Kidney capillary endothelial cell (primary cell): Measurements from ENCODE around the gene TSC22D1.
A peak's percentile ranks its signal among the peaks of the same experiment; 100 is the strongest.

ENCODE experiments used
- DNase-seq: peaks from one replicate; pipeline ENCODE4 v3.0.0-alpha.2; 2018; ENCODE audit warnings: low spot score

Gene TSC22D1

GRCh38 chr13:44451651-44452050 lies 124.5 kb downstream of the TSC22D1 start:
- no peak for DNase-seq

- no peak for DNase-seq
Observed at GRCh38 chr13:44451126-44451525, 125.0 kb downstream of the TSC22D1 start.

- no peak for DNase-seq
Observed at GRCh38 chr13:44449999-44450821, 125.9 kb downstream of the TSC22D1 start.

- DNase-seq = no peak
Observed at GRCh38 chr13:44448875-44449274, 127.3 kb downstream of the TSC22D1 start.

- DNase-seq = no peak
Observed at GRCh38 chr13:44448373-44448772, 127.8 kb downstream of the TSC22D1 start.

- no peak for DNase-seq
Observed at GRCh38 chr13:44447783-44448321, 128.3 kb downstream of the TSC22D1 start.

GRCh38 chr13:44440046-44440608 lies 136.0 kb downstream of the TSC22D1 start:
- DNase-seq = no peak

- DNase-seq = no peak
Observed at GRCh38 chr13:44439452-44440024, 136.6 kb downstream of the TSC22D1 start.

GRCh38 chr13:44438234-44438579 lies 137.9 kb downstream of the TSC22D1 start:
- DNase-seq = no peak

- DNase-seq = peak; percentile 72
Observed at GRCh38 chr13:44437356-44438233, 138.5 kb downstream of the TSC22D1 start.

GRCh38 chr13:44436589-44437337 lies 139.4 kb downstream of the TSC22D1 start:
- peak; percentile 91 for DNase-seq

- DNase-seq = peak; percentile 10
Observed at GRCh38 chr13:44435919-44436510, 140.1 kb downstream of the TSC22D1 start.

GRCh38 chr13:44435142-44435918 lies 140.8 kb downstream of the TSC22D1 start:
- DNase-seq = peak; percentile 96

- no peak for DNase-seq
Observed at GRCh38 chr13:44434766-44435141, 141.4 kb downstream of the TSC22D1 start.

GRCh38 chr13:44433863-44434765 lies 142.0 kb downstream of the TSC22D1 start:
- DNase-seq = no peak

- DNase-seq = no peak
Observed at GRCh38 chr13:44432650-44433049, 143.5 kb downstream of the TSC22D1 start.

- no peak for DNase-seq
Observed at GRCh38 chr13:44431150-44431549, 145.0 kb downstream of the TSC22D1 start.

GRCh38 chr13:44429311-44429710 lies 146.8 kb downstream of the TSC22D1 start:
- DNase-seq = no peak

- no peak for DNase-seq
Observed at GRCh38 chr13:44426461-44426860, 149.7 kb downstream of the TSC22D1 start.
